Progenitor cell of endocrine pancreas (in vitro differentiated cells): ENCODE data around the gene HES5. TPM values are rescaled to one million over a fixed set of nuclear protein-coding genes. Genes with fewer than 3 reads are reported as not detected.

Source experiments
- DNase-seq: peaks from one replicate; pipeline ENCODE4 v3.0.0; 2021; ENCODE audit warnings: low spot score; ENCODE audit not compliant: unreplicated experiment
- H3K27ac Mint-ChIP-seq: 2 replicates; pipeline ENCODE4 v1.8.0; 2021; ENCODE audit warnings: mild to moderate bottlenecking, moderate library complexity, mixed read lengths
- H3K27me3 Mint-ChIP-seq: 2 replicates; pipeline ENCODE4 v1.8.0; 2021; ENCODE audit warnings: mixed read lengths
- H3K36me3 Mint-ChIP-seq: 2 replicates; pipeline ENCODE4 v1.8.0; 2022; ENCODE audit warnings: mixed read lengths; ENCODE audit not compliant: insufficient read depth
- H3K4me1 Mint-ChIP-seq: 2 replicates; pipeline ENCODE4 v1.8.0; 2021; ENCODE audit warnings: low read depth, mixed read lengths
- H3K4me3 Mint-ChIP-seq: 2 replicates; pipeline ENCODE4 v1.8.0; 2021; ENCODE audit warnings: low read depth, mild to moderate bottlenecking, moderate library complexity, mixed read lengths
- H3K9me3 Mint-ChIP-seq: 2 replicates; pipeline ENCODE4 v1.8.0; 2021; ENCODE audit warnings: low read depth, mixed read lengths
- total RNA-seq: library from RNA; stranded (reverse); gene quantifications from 2 replicates; pipeline ENCODE4 v1.2.1, GENCODE V29; 2021
- TF ChIP-seq, protein P1 (sequence below): fragments of 200-600 bp; sonication (generic); IDR thresholded peaks from one replicate; pipeline ENCODE4 v1.5.0; 2021; ENCODE audit warnings: antibody characterized with exemption, mild to moderate bottlenecking; ENCODE audit not compliant: unreplicated experiment

The HES5 gene
- total RNA-seq, 1 donor from 2014 or later = 0.36 TPM

- H3K9me3 Mint-ChIP-seq = no peaks in the 10 kb centered on the region
- H3K27me3 Mint-ChIP-seq = peaks cover 9% of the 10 kb centered on the region
- no peak for DNase-seq
These were observed 34.5 kb downstream of the HES5 start for GRCh38 chr1:2495546-2495945.

GRCh38 chr1:2495026-2495425 is 35.0 kb downstream of the HES5 start:
- no peaks in the 10 kb centered on the region for H3K36me3 Mint-ChIP-seq
- no peaks in the 10 kb centered on the region for H3K4me1 Mint-ChIP-seq
- no peaks in the 10 kb centered on the region for H3K9me3 Mint-ChIP-seq

More at GRCh38 chr1:2495546-2495945, 34.5 kb downstream of the HES5 start:
- Mint-ChIP-seq H3K27ac (no peak overlapping the region), H3K4me1 (no peaks in the 10 kb centered on the region), H3K4me3 (no peak overlapping the region), H3K36me3 (no peaks in the 10 kb centered on the region)
- TF ChIP-seq, protein P1, sequence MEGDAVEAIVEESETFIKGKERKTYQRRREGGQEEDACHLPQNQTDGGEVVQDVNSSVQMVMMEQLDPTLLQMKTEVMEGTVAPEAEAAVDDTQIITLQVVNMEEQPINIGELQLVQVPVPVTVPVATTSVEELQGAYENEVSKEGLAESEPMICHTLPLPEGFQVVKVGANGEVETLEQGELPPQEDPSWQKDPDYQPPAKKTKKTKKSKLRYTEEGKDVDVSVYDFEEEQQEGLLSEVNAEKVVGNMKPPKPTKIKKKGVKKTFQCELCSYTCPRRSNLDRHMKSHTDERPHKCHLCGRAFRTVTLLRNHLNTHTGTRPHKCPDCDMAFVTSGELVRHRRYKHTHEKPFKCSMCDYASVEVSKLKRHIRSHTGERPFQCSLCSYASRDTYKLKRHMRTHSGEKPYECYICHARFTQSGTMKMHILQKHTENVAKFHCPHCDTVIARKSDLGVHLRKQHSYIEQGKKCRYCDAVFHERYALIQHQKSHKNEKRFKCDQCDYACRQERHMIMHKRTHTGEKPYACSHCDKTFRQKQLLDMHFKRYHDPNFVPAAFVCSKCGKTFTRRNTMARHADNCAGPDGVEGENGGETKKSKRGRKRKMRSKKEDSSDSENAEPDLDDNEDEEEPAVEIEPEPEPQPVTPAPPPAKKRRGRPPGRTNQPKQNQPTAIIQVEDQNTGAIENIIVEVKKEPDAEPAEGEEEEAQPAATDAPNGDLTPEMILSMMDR = no peak

GRCh38 chr1:2494323-2494693 is 35.8 kb downstream of the HES5 start:
- no peaks in the 10 kb centered on the region for H3K4me1 Mint-ChIP-seq
- H3K9me3 Mint-ChIP-seq = no peaks in the 10 kb centered on the region
- H3K36me3 Mint-ChIP-seq = no peaks in the 10 kb centered on the region
- no peak overlapping the region for H3K4me3 Mint-ChIP-seq
- H3K27ac Mint-ChIP-seq = no peak overlapping the region
- H3K27me3 Mint-ChIP-seq = peaks cover 9% of the 10 kb centered on the region
- TF ChIP-seq, protein P1 = no peak
- no peak for DNase-seq

More at GRCh38 chr1:2495026-2495425, 35.0 kb downstream of the HES5 start:
- TF ChIP-seq, protein P1 = no peak
- Mint-ChIP-seq H3K4me3 (no peak overlapping the region), H3K27ac (no peak overlapping the region), H3K27me3 (peaks cover 9% of the 10 kb centered on the region)
- DNase-seq = no peak

DNA sequence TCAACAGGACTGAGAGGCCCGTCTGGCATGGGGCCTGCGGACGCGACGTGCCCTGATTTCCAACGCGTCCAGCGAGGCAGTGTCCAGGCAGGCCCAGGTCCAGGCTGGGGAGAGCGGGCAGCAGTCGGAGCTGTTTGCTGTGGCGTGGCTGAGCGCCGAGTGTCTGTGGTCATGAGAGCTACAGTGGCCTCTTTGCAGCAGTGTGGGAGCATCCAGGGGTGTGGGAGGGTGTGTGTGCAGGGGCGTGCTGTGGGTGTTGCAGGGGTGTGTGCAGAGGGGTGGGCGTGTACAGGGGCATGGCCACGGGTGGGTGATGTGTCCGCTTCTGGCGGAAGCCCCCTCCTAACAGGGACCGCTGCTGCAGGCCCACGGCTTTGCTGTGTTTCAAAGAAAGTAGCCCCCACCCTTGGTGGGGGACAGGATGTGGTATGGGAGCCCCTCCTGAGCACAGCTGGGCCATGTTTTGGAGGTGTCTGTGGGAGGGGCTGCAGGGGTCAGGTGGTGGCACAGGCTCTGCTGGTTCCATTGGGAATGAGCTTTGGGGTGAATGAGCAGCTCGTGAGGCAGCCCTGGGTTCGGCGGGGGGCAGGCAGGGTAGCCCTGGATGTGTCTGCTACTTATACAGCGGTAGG is 36.3 kb downstream of the HES5 start:
- H3K27ac Mint-ChIP-seq = no peak overlapping the region

DNA sequence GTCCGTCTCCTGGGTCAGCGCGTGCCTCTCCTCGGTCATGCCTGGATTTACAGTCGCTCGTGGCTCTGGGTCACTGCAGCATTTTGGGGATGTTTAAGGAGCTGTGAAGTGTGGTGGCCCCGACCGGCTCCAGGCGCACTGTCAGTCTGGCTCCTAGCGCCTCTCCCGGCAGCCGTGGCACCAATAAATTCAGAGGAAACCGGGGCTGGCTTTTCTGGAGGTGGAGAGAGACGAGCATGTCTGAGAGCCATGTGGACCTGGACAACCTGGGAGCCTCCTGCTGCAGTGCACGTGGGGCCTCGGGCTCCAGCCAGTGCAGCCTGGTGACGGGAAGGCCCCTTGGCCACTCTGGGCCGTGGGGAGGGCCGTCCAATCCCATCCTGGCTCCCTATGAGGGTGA is 36.8 kb downstream of the HES5 start:
- H3K27me3 Mint-ChIP-seq = peaks cover 15% of the 10 kb centered on the region
- TF ChIP-seq, protein P1 = no peak
- no peak overlapping the region for H3K4me3 Mint-ChIP-seq
- peaks cover 4% of the 10 kb centered on the region for H3K9me3 Mint-ChIP-seq
- no peak for DNase-seq
- no peak overlapping the region for H3K27ac Mint-ChIP-seq
- H3K36me3 Mint-ChIP-seq = no peaks in the 10 kb centered on the region
- no peaks in the 10 kb centered on the region for H3K4me1 Mint-ChIP-seq

More for the DNA sequence above, 36.3 kb downstream of the HES5 start:
- H3K4me3 Mint-ChIP-seq = no peak overlapping the region
- H3K27me3 Mint-ChIP-seq = peaks cover 11% of the 10 kb centered on the region
- no peaks in the 10 kb centered on the region for H3K36me3 Mint-ChIP-seq
- no peak for DNase-seq
- H3K9me3 Mint-ChIP-seq = peaks cover 2% of the 10 kb centered on the region
- TF ChIP-seq, protein P1 = no peak
- no peaks in the 10 kb centered on the region for H3K4me1 Mint-ChIP-seq
